NCI-H2081 treated with DMSO at 0.1 percent for 48 hours (cell line): Measurements from ENCODE around the gene EHD1.

Experiments
- DNase-seq: peaks from one replicate; lab custom pipeline; 2025; lab: John Stamatoyannopoulos, UW

EHD1 gene

GRCh38 chr11:64872790-64873488 is 5.5 kb downstream of the EHD1 start:
- DNase-seq: no peak

DNA sequence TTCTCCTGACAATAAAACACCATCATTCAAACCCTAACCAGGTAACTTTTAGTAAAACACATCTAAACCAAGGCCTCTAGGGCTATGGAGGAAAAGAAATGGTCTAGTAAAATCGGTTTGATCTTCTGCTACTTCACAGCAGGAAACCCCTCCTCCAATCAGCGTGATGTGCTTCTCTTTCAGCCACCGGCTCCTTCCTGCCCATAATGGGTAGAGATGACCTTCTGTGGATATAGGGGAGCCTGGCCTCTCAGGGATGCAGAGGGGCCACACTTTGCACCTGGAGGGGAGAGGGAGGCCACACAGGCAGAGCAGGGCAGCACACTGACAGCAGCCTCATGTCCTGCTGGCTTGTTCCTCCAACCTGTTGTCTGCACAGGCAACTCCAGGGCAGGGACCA is 6.9 kb downstream of the EHD1 start:
- no peak for DNase-seq

DNA sequence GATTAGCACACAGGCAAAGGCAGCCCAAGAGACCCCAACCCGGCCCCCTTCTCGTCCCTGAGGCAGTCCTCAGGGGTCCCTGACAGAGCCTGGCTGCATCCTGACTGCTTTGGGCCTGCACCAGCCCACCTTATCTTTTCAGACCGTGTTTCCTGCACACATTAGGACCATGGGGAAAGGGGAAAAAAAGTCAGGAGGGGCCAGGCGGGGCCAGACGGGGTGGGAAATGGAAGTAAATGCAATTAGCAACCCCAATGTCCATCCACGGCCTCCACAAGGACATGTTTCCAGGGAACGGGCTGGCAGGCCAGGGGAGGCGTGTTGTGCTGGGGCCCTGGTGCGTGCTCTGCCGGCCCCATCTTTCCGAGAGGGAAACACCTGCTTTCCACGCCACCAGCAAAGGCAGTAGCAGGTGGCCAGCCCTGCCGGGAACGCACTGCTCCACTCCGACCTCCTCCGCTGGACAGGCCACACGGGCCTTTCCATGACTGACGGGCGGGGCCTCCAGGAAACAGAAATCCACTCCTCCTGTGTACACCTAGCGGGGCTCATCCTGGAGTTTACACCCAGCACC is 7.4 kb downstream of the EHD1 start:
- no peak for DNase-seq

DNA sequence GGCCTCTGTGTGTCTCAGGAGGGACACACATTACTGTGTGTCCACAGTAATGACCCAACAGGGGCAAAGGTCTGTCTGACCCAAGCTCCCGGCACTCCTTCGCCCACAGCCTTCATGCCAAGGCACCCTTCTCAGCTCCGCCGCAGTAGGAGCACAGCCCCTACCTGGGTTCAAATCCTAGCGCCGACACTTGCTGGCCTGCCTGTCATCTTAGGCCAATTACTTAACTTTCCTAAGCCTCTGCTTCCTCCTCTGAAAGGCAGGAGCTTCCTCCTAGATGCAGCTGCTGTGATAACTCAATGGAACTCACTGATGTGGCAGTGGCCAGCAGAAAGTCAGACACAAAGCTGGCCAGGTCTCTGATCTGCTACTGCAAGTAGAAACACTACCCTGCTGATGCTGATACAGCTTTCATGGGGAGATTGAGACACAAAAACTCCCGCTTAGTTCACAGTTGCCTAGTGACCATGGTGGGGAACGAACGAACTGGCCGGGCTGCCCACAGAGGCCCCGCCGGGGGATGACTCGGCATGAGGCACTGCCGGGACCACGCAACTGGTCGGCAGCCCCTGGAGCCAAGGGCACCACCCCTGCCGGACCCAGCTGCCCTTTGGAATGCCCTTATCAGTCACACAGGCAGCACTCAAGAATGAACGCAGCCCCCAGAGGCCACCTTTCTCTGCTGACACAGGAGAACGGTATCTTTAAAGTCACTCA is 8.1 kb downstream of the EHD1 start:
- no peak for DNase-seq

- DNase-seq: no peak
Observed at GRCh38 chr11:64869571-64870175, 8.7 kb downstream of the EHD1 start.

- DNase-seq: no peak
Observed at GRCh38 chr11:64868904-64869570, 9.4 kb downstream of the EHD1 start.

GRCh38 chr11:64867748-64868462 is 10.5 kb downstream of the EHD1 start:
- no peak for DNase-seq

- no peak for DNase-seq
Observed at GRCh38 chr11:64866173-64866491, 12.3 kb downstream of the EHD1 start.

GRCh38 chr11:64865286-64866172 is 12.9 kb downstream of the EHD1 start:
- DNase-seq: no peak

GRCh38 chr11:64864473-64865285 is 13.7 kb downstream of the EHD1 start:
- DNase-seq: no peak

DNA sequence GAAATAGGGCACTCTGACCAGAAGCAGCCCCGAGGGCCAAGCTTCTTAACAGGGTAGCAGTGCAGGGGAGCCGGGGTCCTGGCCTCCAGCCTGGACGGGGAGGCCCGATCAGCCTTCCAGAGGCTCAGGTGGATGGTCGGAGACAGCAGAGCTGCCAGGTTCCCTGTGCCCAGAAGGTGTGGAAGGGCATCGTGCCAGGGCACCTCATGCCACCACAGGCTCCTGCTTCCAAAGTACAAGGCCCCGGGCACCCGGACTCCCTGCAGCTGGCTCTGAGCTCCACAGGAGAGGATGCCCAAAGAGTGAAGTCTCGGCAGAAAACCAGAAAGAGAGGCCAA is 14.3 kb downstream of the EHD1 start:
- DNase-seq: no peak

DNA sequence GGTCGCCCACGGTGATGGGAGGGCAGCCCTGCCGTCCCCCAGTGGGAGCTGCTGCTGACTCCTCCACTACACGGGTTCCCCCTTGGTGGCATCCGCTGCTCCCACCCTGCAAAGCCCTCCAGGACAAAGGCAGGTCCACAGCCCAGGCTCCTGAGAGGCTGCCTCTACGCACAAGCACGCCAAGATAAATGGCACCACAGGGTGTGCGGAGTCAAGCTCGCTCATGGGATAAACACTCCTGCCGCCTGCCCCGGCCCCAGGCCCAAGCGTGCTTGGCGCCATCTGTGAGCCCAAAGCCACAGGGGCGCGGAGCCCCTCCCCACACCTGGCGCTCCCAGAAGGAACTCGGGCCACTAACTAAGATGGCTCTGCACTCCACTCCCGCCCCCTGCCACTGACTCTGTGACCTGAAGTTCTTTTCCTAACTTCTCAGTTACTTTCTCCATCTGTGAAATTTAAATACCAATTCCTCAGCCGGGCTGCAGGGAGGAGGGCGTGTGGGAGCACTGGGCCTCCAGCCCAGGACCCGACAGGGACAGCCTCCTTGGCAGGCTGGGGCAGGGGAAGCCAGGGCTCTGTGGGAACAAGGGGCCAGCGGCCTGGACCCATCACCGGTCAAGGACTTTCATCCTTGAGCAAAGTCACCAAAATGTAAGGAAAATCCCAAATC is 14.9 kb downstream of the EHD1 start:
- DNase-seq: no peak

DNA sequence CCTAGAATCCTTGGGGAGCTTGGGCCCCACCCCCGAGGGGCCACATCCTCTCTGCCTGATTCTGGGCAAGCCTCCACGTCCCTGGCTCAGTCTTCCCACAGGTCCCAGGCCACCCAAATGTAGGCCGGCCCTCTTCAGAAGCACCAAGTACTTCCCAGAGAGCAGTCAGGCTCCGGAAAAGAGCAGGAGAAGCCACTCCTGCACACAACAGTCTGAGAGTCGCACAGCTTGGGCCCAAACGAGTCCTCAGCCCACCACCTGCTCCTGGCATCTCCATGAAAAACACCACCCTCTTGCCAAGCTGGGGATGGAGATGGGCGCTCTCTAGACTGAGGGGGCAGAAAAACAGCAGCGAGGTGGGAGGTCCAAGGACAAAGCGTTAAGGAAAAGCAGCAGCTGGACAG is 15.4 kb downstream of the EHD1 start:
- no peak for DNase-seq

GRCh38 chr11:64861227-64861975 is 17.0 kb downstream of the EHD1 start:
- DNase-seq: no peak

- DNase-seq: no peak
Observed at GRCh38 chr11:64859542-64860414, 18.6 kb downstream of the EHD1 start.

GRCh38 chr11:64858467-64859263 is 19.8 kb downstream of the EHD1 start:
- DNase-seq: no peak

GRCh38 chr11:64857485-64857884 is 20.9 kb downstream of the EHD1 start:
- no peak for DNase-seq
